Measurements from ENCODE around the gene DIO1. TPM values are rescaled to one million over a fixed set of nuclear protein-coding genes. Genes with fewer than 3 reads are reported as not detected.

DIO1 gene
- total and polyA plus RNA-seq, 7 donors: not detected

Other genes starting within 250 kb of the DIO1 start
- under 1 TPM in 2 of 4 donors, not detected in 2; 0.16 to 0.83 TPM for gene GLIS1, start 155.0 kb upstream of the DIO1 start, total RNA-seq
- gene GLIS1, start 155.0 kb upstream of the DIO1 start, polyA plus RNA-seq: under 1 TPM in 1 of 3 donors, not detected in 2; 0.32 TPM
- gene NDC1, start 55.9 kb upstream of the DIO1 start, total RNA-seq: 10 to 100 TPM in 2 of 4 donors, 1 to 10 TPM in 2; 7.6 to 11.4 (median 10.2) TPM
- 10 to 100 TPM in 1 of 3 donors, 1 to 10 TPM in 2; 1.8 to 15.4 (median 3.0) TPM for gene NDC1, start 55.9 kb upstream of the DIO1 start, polyA plus RNA-seq
- 10 to 100 TPM; 13.3 to 23.3 (median 18.8) TPM for gene YIPF1, start 4.4 kb upstream of the DIO1 start, total RNA-seq
- 10 to 100 TPM; 24.5 to 28.0 (median 27.6) TPM for gene YIPF1, start 4.4 kb upstream of the DIO1 start, polyA plus RNA-seq
- 10 to 100 TPM; 16.1 to 33.9 (median 24.9) TPM for gene IFT25, start 51.5 kb downstream of the DIO1 start, total RNA-seq
- 10 to 100 TPM; 17.3 to 31.8 (median 26.4) TPM for gene IFT25, start 51.5 kb downstream of the DIO1 start, polyA plus RNA-seq
- gene LRRC42, start 52.2 kb downstream of the DIO1 start, total RNA-seq: 10 to 100 TPM; 18.5 to 21.6 (median 19.8) TPM
- 10 to 100 TPM; 15.2 to 25.4 (median 19.2) TPM for gene LRRC42, start 52.2 kb downstream of the DIO1 start, polyA plus RNA-seq
- not detected for gene LDLRAD1, start 124.0 kb downstream of the DIO1 start, total RNA-seq
- not detected for gene LDLRAD1, start 124.0 kb downstream of the DIO1 start, polyA plus RNA-seq
- 100 to 1,000 TPM; 114 to 299 (median 237) TPM for gene TMEM59, start 159.0 kb downstream of the DIO1 start, total RNA-seq
- 100 to 1,000 TPM; 160 to 268 (median 187) TPM for gene TMEM59, start 159.0 kb downstream of the DIO1 start, polyA plus RNA-seq
- gene TCEANC2, start 159.4 kb downstream of the DIO1 start, total RNA-seq: 1 to 10 TPM; 6.1 to 6.9 (median 6.6) TPM
- gene TCEANC2, start 159.4 kb downstream of the DIO1 start, polyA plus RNA-seq: 1 to 10 TPM; 1.8 to 3.6 (median 2.3) TPM